ENCODE data around the gene EML5.
A peak's percentile ranks its signal among the peaks of the same experiment; 100 is the strongest.

GRCh38 chr14:88824314-88825077 lies 31.7 kb upstream of the EML5 start, which contains the start of gene TTC8:
- TF ChIP-seq ZNF274 (IDR thresholded peaks at IDR 0.05; ENCODE audit: low read depth, low read length) (no peak), YY1 (IDR thresholded peaks at IDR 0.05; ENCODE audit: insufficient read depth, insufficient read length) (peak; percentile 9), SUZ12 (IDR thresholded peaks at IDR 0.05; ENCODE audit: extremely low read depth, insufficient read depth, insufficient read length) (no peak)
